Thyroid gland (tissue), 4 donors: ENCODE data around the gene DLX1. TPM values are rescaled to one million over a fixed set of nuclear protein-coding genes. Genes with fewer than 3 reads are reported as not detected.

ENCODE experiments used
- DNase-seq, 2 donors: peaks; one replicate each; pipeline ENCODE4 v3.0.0-alpha.2; 2019
- H3K27ac ChIP-seq, 3 donors: fragments of 200-600 bp; sonication (generic); 1 replicate in 2 of 3; 2 replicates in 1 of 3; pipeline ENCODE4 v1.5.1; 2016 to 2019; ENCODE audit warnings: mild to moderate bottlenecking in 1 of 3, moderate library complexity in 1 of 3
- H3K27me3 ChIP-seq: fragments of 200-600 bp; sonication (generic); one replicate; pipeline ENCODE4 v1.5.1; 2019
- H3K36me3 ChIP-seq, 2 donors: fragments of 200-600 bp; sonication (generic); one replicate each; pipeline ENCODE4 v1.5.1; 2016 to 2019
- H3K4me1 ChIP-seq, 2 donors: fragments of 200-600 bp; sonication (generic); one replicate each; pipeline ENCODE4 v1.5.1; 2017 to 2019
- H3K4me3 ChIP-seq, 3 donors: fragments of 200-600 bp; sonication (generic); replicated peaks in 1 of 3; 1 replicate in 2 of 3; 2 replicates in 1 of 3; pipeline ENCODE4 v1.5.1; 2016; ENCODE audit warnings: mild to moderate bottlenecking in 1 of 3
- H3K9me3 ChIP-seq: fragments of 200-600 bp; sonication (generic); one replicate; pipeline ENCODE4 v1.5.1; 2017
- CTCF ChIP-seq, 6 experiments: fragments of 200-600 bp in 3 of 6; fragments of 450-650 bp in 3 of 6; sonication (generic) in 3 of 6; IDR thresholded peaks; one replicate each; pipeline ENCODE4 v1.5.1; 2016 to 2019; ENCODE audit warnings: antibody characterized with exemption in 6 of 6, mild to moderate bottlenecking in 2 of 6, inconsistent platforms in 1 of 6, moderate library complexity in 1 of 6
- POLR2A ChIP-seq, 2 donors: fragments of 450-650 bp; IDR thresholded peaks; one replicate each; pipeline ENCODE4 v1.6.1; 2017; ENCODE audit warnings: antibody characterized with exemption in 2 of 2, mild to moderate bottlenecking in 2 of 2, moderate library complexity in 1 of 2
- WGBS, 2 donors: methylation state at CpG; one replicate each; pipeline ENCODE4 v1.1.5; 2017; 5-methylcytosine and 5-hydroxymethylcytosine counted together
- intact Hi-C: fragments of 100-400 bp; cut with DNase I; formaldehyde crosslinking; loops from one replicate; pipeline ENCODE4 v1.15.1; 2023
- total RNA-seq, 4 donors: library from RNA; depleted of rRNA; stranded (reverse); fragments of >200 nt; gene quantifications; one replicate each; pipeline ENCODE4 v1.2.3, GENCODE V29; 2016

DLX1 gene
- total RNA-seq, 4 donors from 2014 or later = 0.68 to 1.5 (median 1.0) TPM

GRCh38 chr2:172100080-172100934 lies 15.0 kb downstream of the DLX1 start:
- Histone ChIP-seq H3K27me3 (peaks cover 78% of the 10 kb centered on the region), H3K4me3 (no peak overlapping the region), H3K36me3 (no peaks in the 10 kb centered on the region), H3K27ac (no peak overlapping the region), H3K9me3 (no peaks in the 10 kb centered on the region), H3K4me1 (peaks cover 22 to 73% of the 10 kb centered on the region in 2 donors)
- DNase-seq = no peak
- TF ChIP-seq POLR2A (IDR thresholded peaks at IDR 0.05) (no peak), CTCF (IDR thresholded peaks at IDR 0.05) (no peak)
- intact Hi-C loops = loop anchor here (10.0 kb wide), 2 partner anchors 106 to 396 kb away; partner anchors contain the start of gene METAP1D
- WGBS, 2 donors = 12 to 15% methylated on average over 12 to 39 of the region's 72 CpGs

GRCh38 chr2:172100935-172101820 lies 15.9 kb downstream of the DLX1 start:
- 9 to 12% methylated on average over 52 to 54 of the region's 54 CpGs for WGBS, 2 donors
- intact Hi-C loops = loop anchor here (10.0 kb wide), 2 partner anchors 106 to 396 kb away; partner anchors contain the start of gene METAP1D
- H3K27ac ChIP-seq = no peak overlapping the region
- no peaks in the 10 kb centered on the region for H3K9me3 ChIP-seq
- TF ChIP-seq POLR2A (IDR thresholded peaks at IDR 0.05) (no peak), CTCF (IDR thresholded peaks at IDR 0.05) (no peak)
- peaks cover 74% of the 10 kb centered on the region for H3K27me3 ChIP-seq
- H3K36me3 ChIP-seq = no peaks in the 10 kb centered on the region
- peak overlapping the region in 1 of 3 donors; percentile 42 for H3K4me3 ChIP-seq
- H3K4me1 ChIP-seq = peaks cover 24 to 69% of the 10 kb centered on the region in 2 donors
- no peak for DNase-seq

GRCh38 chr2:172101821-172102390 lies 16.6 kb downstream of the DLX1 start:
- TF ChIP-seq CTCF (IDR thresholded peaks at IDR 0.05) = no peak
- no peak for TF ChIP-seq POLR2A (IDR thresholded peaks at IDR 0.05)
- Histone ChIP-seq H3K9me3 (no peaks in the 10 kb centered on the region), H3K27me3 (peaks cover 77% of the 10 kb centered on the region), H3K4me1 (peaks cover 28 to 68% of the 10 kb centered on the region in 2 donors), H3K4me3 (peak overlapping the region in 1 of 3 donors; percentile 42), H3K36me3 (no peaks in the 10 kb centered on the region), H3K27ac (peak overlapping the region in 1 of 3 donors; percentile 35)
- DNase-seq = no peak
- intact Hi-C loops = loop anchor here (10.0 kb wide), 2 partner anchors 107 to 397 kb away; partner anchors contain the start of gene METAP1D
- 4 to 6% methylated on average over 13 to 31 of the region's 36 CpGs for WGBS, 2 donors

GRCh38 chr2:172102391-172103359 lies 17.4 kb downstream of the DLX1 start, which contains the start of gene DLX2:
DLX2 (minus strand) TSS chr2:172102900; CDS start chr2:172102538, 362 bp downstream.
- Histone ChIP-seq H3K36me3 (no peaks in the 10 kb centered on the region), H3K4me1 (peaks cover 28 to 60% of the 10 kb centered on the region in 2 donors), H3K27ac (peak within 1 kb of the TSS in 1 of 3 donors; percentile 35), H3K27me3 (peaks cover 75% of the 10 kb centered on the region), H3K9me3 (no peaks in the 10 kb centered on the region), H3K4me3 (peak within 1 kb of the TSS in 1 of 3 donors; percentile 42)
- DNase-seq = peak; percentile 52 to 64
- intact Hi-C loops = loop anchor here (10.0 kb wide), 2 partner anchors 108 to 398 kb away; partner anchors contain the start of gene METAP1D
- WGBS, 2 donors = 2% methylated on average over 29 to 37 of the region's 74 CpGs
- no peak for TF ChIP-seq CTCF (IDR thresholded peaks at IDR 0.05)
- TF ChIP-seq POLR2A (IDR thresholded peaks at IDR 0.05) = no peak
